Hepatocyte (in vitro differentiated cells): ENCODE data around the gene IL6. TPM values are rescaled to one million over a fixed set of nuclear protein-coding genes. Genes with fewer than 3 reads are reported as not detected.
"Not testable (repeated sequence)": the region's sequence is repeated elsewhere in the genome, so short reads cannot be mapped to it uniquely, and the experiment has no call there.

Experiments used
- DNase-seq: peaks from one replicate; pipeline ENCODE4 v3.0.0-alpha.2; 2016; ENCODE audit warnings: low spot score
- H2AFZ ChIP-seq: fragments of 200-600 bp; sonication (generic); 2 replicates; pipeline ENCODE4 v1.6.0; 2016; ENCODE audit warnings: antibody characterized with exemption, mild to moderate bottlenecking
- H3K27ac ChIP-seq: fragments of 200-600 bp; sonication (generic); 2 replicates; pipeline ENCODE4 v1.5.1; 2016; ENCODE audit warnings: mild to moderate bottlenecking
- H3K27me3 ChIP-seq: fragments of 200-600 bp; sonication (generic); 2 replicates; pipeline ENCODE4 v1.6.1; 2016
- H3K36me3 ChIP-seq: fragments of 200-600 bp; sonication (generic); replicated peaks from 2 replicates; pipeline ENCODE4 v1.5.1; 2016; ENCODE audit warnings: low read depth; ENCODE audit not compliant: insufficient read depth
- H3K4me1 ChIP-seq: fragments of 200-600 bp; sonication (generic); 2 replicates; pipeline ENCODE4 v1.5.1; 2016; ENCODE audit warnings: mild to moderate bottlenecking, moderate library complexity; ENCODE audit not compliant: insufficient read depth
- H3K4me2 ChIP-seq: fragments of 200-600 bp; sonication (generic); 2 replicates; pipeline ENCODE4 v1.6.0; 2016
- H3K4me3 ChIP-seq: fragments of 200-600 bp; sonication (generic); 2 replicates; pipeline ENCODE4 v1.5.1; 2016; ENCODE audit warnings: mild to moderate bottlenecking
- H3K79me2 ChIP-seq: fragments of 200-600 bp; sonication (generic); 2 replicates; pipeline ENCODE4 v1.6.0; 2017; ENCODE audit warnings: mild to moderate bottlenecking
- H3K9me2 ChIP-seq: fragments of 200-600 bp; sonication (generic); replicated peaks from 2 replicates; pipeline ENCODE4 v1.6.0; 2017; ENCODE audit warnings: mild to moderate bottlenecking; ENCODE audit not compliant: insufficient read depth
- H3K9me3 ChIP-seq: fragments of 200-600 bp; sonication (generic); 2 replicates; pipeline ENCODE4 v1.5.1; 2016; ENCODE audit warnings: low read depth, mild to moderate bottlenecking
- H4K20me1 ChIP-seq: fragments of 200-600 bp; sonication (generic); 2 replicates; pipeline ENCODE4 v1.6.0; 2016; ENCODE audit warnings: mild to moderate bottlenecking; ENCODE audit not compliant: insufficient read depth, poor library complexity, severe bottlenecking
- EZH2 ChIP-seq: fragments of 200-600 bp; sonication (generic); IDR thresholded peaks from 2 replicates; pipeline ENCODE4 v1.6.1; 2016; ENCODE audit warnings: antibody characterized with exemption, mild to moderate bottlenecking, borderline replicate concordance
- EZH2phosphoT487 ChIP-seq: fragments of 200-600 bp; sonication (generic); IDR thresholded peaks from one replicate; pipeline ENCODE4 v1.6.1; 2018; ENCODE audit warnings: antibody characterized with exemption, mild to moderate bottlenecking, low read depth, moderate library complexity; ENCODE audit not compliant: unreplicated experiment, severe bottlenecking
- WGBS: methylation state at CpG from one replicate; pipeline ENCODE4 v1.1.6; 2016; ENCODE audit warnings: low lambda C conversion rate; ENCODE audit errors: missing lambda C conversion rate; 5-methylcytosine and 5-hydroxymethylcytosine counted together
- polyA plus RNA-seq: library from polyadenylated mRNA; unstranded; fragments of >200 nt; fragmentation: Nextera tagmentation; extraction: Ambion mirVana; gene quantifications from 2 replicates; pipeline ENCODE4 v1.2.1, GENCODE V29; 2016
- total RNA-seq: library from RNA; depleted of rRNA; stranded (reverse); fragments of >200 nt; gene quantifications from 2 replicates; pipeline ENCODE4 v1.2.3, GENCODE V29; 2014
- TF ChIP-seq, protein P1 (sequence below): fragments of 200-600 bp; sonication (generic); IDR thresholded peaks from 2 replicates; pipeline ENCODE4 v1.5.1; 2016; ENCODE audit warnings: antibody characterized with exemption, mild to moderate bottlenecking; ENCODE audit not compliant: poor library complexity

Gene IL6
- total and polyA plus RNA-seq, 2 experiments from 2014 or later: 3.4 to 4.3 TPM

DNA sequence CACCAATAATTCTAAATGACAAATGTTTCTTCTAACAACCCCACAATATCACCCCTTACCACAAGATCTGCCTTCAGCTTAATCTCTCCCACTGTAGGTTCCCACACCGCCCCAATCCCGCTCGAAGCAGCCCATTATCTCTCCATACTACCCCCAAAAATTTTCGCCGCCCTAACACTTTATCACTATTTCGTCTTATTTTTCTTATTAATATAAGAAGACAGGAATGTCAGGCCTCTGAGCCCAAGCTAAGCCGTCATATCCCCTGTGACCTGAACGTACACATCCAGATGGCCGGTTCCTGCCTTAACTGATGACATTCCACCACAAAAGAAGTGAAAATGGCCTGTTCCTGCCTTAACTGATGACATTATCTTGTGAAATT is 18.3 kb upstream of the IL6 start:
- not testable (repeated sequence) for H3K36me3 ChIP-seq, H4K20me1 ChIP-seq, H3K9me2 ChIP-seq, H3K27me3 ChIP-seq, H3K4me2 ChIP-seq, DNase-seq, H2AFZ ChIP-seq, H3K9me3 ChIP-seq, H3K4me3 ChIP-seq, H3K79me2 ChIP-seq, H3K4me1 ChIP-seq, H3K27ac ChIP-seq
- 77% methylated on average over 9 of the region's 9 CpGs for WGBS

GRCh38 chr7:22709062-22709829 is 17.8 kb upstream of the IL6 start:
- H3K9me3 ChIP-seq, H3K36me3 ChIP-seq, H3K9me2 ChIP-seq, H3K4me1 ChIP-seq, H3K27ac ChIP-seq, H3K79me2 ChIP-seq, H4K20me1 ChIP-seq, H2AFZ ChIP-seq, H3K4me2 ChIP-seq, H3K27me3 ChIP-seq, DNase-seq, H3K4me3 ChIP-seq: not testable (repeated sequence)
- 65% methylated on average over 12 of the region's 14 CpGs for WGBS

DNA sequence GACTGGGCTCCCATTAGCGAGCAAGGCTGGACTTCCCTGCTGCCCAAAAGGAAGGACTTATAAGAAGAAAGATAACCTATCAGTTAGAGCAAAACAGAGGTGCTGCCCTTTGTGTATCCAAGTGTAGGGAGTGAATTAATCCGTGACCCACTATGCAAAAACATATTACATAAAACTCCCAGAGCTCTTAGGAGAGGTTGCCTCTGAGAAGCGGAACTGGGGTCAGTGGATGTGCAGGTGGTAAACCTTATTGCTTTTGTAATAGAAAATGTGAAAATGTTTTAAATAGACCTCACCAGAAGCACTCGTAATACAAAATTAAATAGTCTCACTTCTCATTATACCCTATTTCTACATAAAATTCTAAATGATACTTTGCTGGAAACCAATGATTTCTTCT is 17.1 kb upstream of the IL6 start:
- no peaks in the 10 kb centered on the region for H3K9me3 ChIP-seq
- no peaks in the 10 kb centered on the region for H3K9me2 ChIP-seq
- H3K27me3 ChIP-seq: no peaks in the 10 kb centered on the region
- no peaks in the 10 kb centered on the region for H4K20me1 ChIP-seq
- H3K27ac ChIP-seq: no peak overlapping the region
- no peak overlapping the region for H2AFZ ChIP-seq
- H3K79me2 ChIP-seq: no peaks in the 10 kb centered on the region
- no peak overlapping the region for H3K4me2 ChIP-seq
- no peak for TF ChIP-seq EZH2phosphoT487
- TF ChIP-seq, protein P1, sequence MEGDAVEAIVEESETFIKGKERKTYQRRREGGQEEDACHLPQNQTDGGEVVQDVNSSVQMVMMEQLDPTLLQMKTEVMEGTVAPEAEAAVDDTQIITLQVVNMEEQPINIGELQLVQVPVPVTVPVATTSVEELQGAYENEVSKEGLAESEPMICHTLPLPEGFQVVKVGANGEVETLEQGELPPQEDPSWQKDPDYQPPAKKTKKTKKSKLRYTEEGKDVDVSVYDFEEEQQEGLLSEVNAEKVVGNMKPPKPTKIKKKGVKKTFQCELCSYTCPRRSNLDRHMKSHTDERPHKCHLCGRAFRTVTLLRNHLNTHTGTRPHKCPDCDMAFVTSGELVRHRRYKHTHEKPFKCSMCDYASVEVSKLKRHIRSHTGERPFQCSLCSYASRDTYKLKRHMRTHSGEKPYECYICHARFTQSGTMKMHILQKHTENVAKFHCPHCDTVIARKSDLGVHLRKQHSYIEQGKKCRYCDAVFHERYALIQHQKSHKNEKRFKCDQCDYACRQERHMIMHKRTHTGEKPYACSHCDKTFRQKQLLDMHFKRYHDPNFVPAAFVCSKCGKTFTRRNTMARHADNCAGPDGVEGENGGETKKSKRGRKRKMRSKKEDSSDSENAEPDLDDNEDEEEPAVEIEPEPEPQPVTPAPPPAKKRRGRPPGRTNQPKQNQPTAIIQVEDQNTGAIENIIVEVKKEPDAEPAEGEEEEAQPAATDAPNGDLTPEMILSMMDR: no peak
- no peak for TF ChIP-seq EZH2
- no peaks in the 10 kb centered on the region for H3K36me3 ChIP-seq
- WGBS: 89% methylated on average over 4 of the region's 4 CpGs
- no peak for DNase-seq
- no peaks in the 10 kb centered on the region for H3K4me1 ChIP-seq
- no peak overlapping the region for H3K4me3 ChIP-seq

GRCh38 chr7:22712999-22713398 is 14.0 kb upstream of the IL6 start:
- Histone ChIP-seq H2AFZ (no peak overlapping the region), H3K27ac (no peak overlapping the region), H3K79me2 (no peaks in the 10 kb centered on the region), H3K4me1 (no peaks in the 10 kb centered on the region), H3K9me2 (no peaks in the 10 kb centered on the region), H4K20me1 (no peaks in the 10 kb centered on the region), H3K4me2 (no peak overlapping the region), H3K9me3 (no peaks in the 10 kb centered on the region), H3K36me3 (no peaks in the 10 kb centered on the region), H3K4me3 (no peak overlapping the region), H3K27me3 (no peaks in the 10 kb centered on the region)
- TF ChIP-seq EZH2: no peak
- TF ChIP-seq EZH2phosphoT487: no peak
- TF ChIP-seq, protein P1: no peak
- DNase-seq: no peak
- WGBS: 65% methylated on average over 1 of the region's 1 CpG
